Kasumi-1 (cell line): ENCODE results near the gene SUSD4.
"Not testable (repeated sequence)": the region's sequence is repeated elsewhere in the genome, so short reads cannot be mapped to it uniquely, and the experiment has no call there.

Experiments
- DNase-seq, 2 experiments: peaks; one replicate each; lab custom pipeline; 2025; lab: John Stamatoyannopoulos, UW

Gene SUSD4

GRCh38 chr1:223363856-223364684 lies at the start of gene SUSD4:
Gene SUSD4, minus strand, starts transcription at chr1:223364176. Its CDS starts 751 bp downstream, at chr1:223363425.
- DNase-seq = peak; percentile 19 to 23

- no peak for DNase-seq
Measured at GRCh38 chr1:223413216-223413615, 49.2 kb upstream of the SUSD4 start.

- no peak for DNase-seq
Measured at GRCh38 chr1:223411710-223412109, 47.7 kb upstream of the SUSD4 start.

- no peak for DNase-seq
Measured at GRCh38 chr1:223411309-223411708, 47.3 kb upstream of the SUSD4 start.

GRCh38 chr1:223410036-223410435 lies 46.1 kb upstream of the SUSD4 start:
- DNase-seq = no peak

GRCh38 chr1:223405507-223405906 lies 41.5 kb upstream of the SUSD4 start:
- DNase-seq = no peak

- DNase-seq = no peak
Measured at GRCh38 chr1:223403184-223403815, 39.3 kb upstream of the SUSD4 start.

- no peak for DNase-seq
Measured at GRCh38 chr1:223402790-223403142, 38.8 kb upstream of the SUSD4 start.

- DNase-seq = no peak
Measured at GRCh38 chr1:223401873-223402789, 38.2 kb upstream of the SUSD4 start.

- DNase-seq = not testable (repeated sequence)
Measured at GRCh38 chr1:223399393-223399792, 35.4 kb upstream of the SUSD4 start.

- DNase-seq = no peak
Measured at GRCh38 chr1:223394706-223395105, 30.7 kb upstream of the SUSD4 start.

GRCh38 chr1:223394242-223394641 lies 30.3 kb upstream of the SUSD4 start:
- no peak for DNase-seq

GRCh38 chr1:223393275-223394214 lies 29.6 kb upstream of the SUSD4 start, which contains the start of gene CCDC185:
Gene CCDC185, plus strand, starts transcription at chr1:223393415. Its CDS starts 61 bp downstream, at chr1:223393476.
- DNase-seq = no peak

GRCh38 chr1:223390618-223391017 lies 26.6 kb upstream of the SUSD4 start:
- no peak for DNase-seq

- DNase-seq = no peak
Measured at GRCh38 chr1:223386013-223386412, 22.0 kb upstream of the SUSD4 start.

- DNase-seq = no peak
Measured at GRCh38 chr1:223378754-223379153, 14.8 kb upstream of the SUSD4 start.

- no peak for DNase-seq
Measured at GRCh38 chr1:223374064-223374610, 10.2 kb upstream of the SUSD4 start.

- no peak for DNase-seq
Measured at GRCh38 chr1:223364685-223365382, 858 bp upstream of the SUSD4 start.

GRCh38 chr1:223363057-223363855 lies 720 bp downstream of the SUSD4 start:
- DNase-seq = peak in 1 of 2 experiments; percentile 19
